ENCODE measurements around the gene SHF. TPM values are rescaled to one million over a fixed set of nuclear protein-coding genes. Genes with fewer than 3 reads are reported as not detected.

The SHF gene
- total RNA-seq, 1 donor: 3.3 TPM

DNA sequence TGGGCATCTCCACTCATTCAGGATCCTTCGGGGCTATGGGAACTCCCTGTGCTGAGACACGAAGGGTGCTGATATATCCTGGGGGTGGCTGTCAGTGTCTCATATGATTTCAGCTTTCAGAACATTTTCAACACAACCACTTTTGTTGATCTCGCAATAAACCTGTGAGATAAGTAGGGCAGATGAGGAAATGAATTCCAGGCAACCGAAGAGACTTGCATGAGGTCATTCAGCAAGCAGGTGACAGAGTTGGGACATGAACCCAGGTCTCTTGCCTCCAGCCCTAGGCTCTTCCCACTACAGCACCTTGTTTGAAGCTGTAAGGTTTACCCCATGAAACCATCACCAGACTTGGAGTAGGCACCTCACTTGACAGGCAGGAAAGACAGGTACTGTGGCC lies 41.4 kb downstream of the SHF start:
- Histone ChIP-seq H3K36me3 (ENCODE audit: insufficient read depth, low read length) (no peaks in the 10 kb centered on the region), H3K9me3 (ENCODE audit: low read depth, low read length) (no peaks in the 10 kb centered on the region), H3K79me2 (ENCODE audit: insufficient read depth, low read length) (no peaks in the 10 kb centered on the region), H4K20me1 (ENCODE audit: insufficient read depth, low read length) (no peaks in the 10 kb centered on the region), H3K27ac (ENCODE audit: low read depth, low read length) (no peak overlapping the region), H2AFZ (ENCODE audit: low read length) (no peak overlapping the region), H3K4me3 (ENCODE audit: insufficient read depth, low read length) (no peak overlapping the region), H3K27me3 (ENCODE audit: insufficient read depth, low read length) (peaks cover 6% of the 10 kb centered on the region), H3K4me1 (ENCODE audit: insufficient read depth, low read length) (peaks cover 17% of the 10 kb centered on the region), H3K4me2 (ENCODE audit: insufficient read depth, low read length) (no peak overlapping the region)
- TF ChIP-seq CTCF (IDR thresholded peaks at IDR 0.05; ENCODE audit: extremely low read depth, low read depth, low read length): no peak
- peak; percentile 76 for DNase-seq (ENCODE audit: insufficient read length, low spot score, missing footprints)

DNA sequence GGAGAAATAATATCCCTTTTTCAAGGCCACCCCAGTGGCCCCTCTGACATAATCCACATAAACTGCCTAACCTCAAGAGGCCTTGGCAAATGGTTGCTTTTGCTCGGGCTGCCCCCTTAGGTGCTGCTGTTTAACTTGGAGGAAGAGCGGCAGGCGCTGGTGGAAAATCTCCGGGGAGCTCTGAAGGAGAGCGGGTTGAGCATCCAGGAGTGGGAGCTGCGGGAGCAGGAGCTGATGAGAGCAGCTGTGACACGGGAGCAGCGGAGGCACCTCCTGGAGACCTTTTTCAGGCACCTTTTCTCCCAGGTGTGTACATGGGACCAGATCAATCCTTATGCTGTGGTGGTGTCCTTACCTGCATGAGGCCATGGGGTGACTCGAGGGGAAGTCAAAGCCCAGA lies 43.0 kb downstream of the SHF start:
- TF ChIP-seq CTCF (IDR thresholded peaks at IDR 0.05; ENCODE audit: extremely low read depth, low read depth, low read length): no peak

DNA sequence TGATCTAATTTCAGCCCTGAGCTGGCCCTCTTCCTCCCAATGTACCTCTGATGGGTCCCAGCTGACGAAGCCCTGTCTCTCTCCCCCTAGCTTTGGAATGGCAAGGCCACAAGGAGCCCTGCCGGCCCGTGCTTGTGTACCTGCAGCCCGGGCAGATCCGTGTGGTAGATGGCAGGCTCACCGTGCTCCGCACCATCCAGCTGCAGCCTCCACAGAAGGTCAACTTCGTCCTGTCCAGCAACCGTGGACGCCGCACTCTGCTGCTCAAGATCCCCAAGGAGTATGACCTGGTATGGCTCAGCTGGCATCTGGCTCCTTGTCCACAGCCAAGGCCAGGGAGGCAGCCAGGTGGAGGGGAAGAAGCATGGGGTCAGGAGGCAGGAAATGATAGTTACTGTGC lies 43.8 kb downstream of the SHF start:
- Histone ChIP-seq H3K9me3 (ENCODE audit: low read depth, low read length) (no peaks in the 10 kb centered on the region), H3K27me3 (ENCODE audit: insufficient read depth, low read length) (peaks cover 10% of the 10 kb centered on the region), H3K36me3 (ENCODE audit: insufficient read depth, low read length) (no peaks in the 10 kb centered on the region), H4K20me1 (ENCODE audit: insufficient read depth, low read length) (no peaks in the 10 kb centered on the region), H3K4me2 (ENCODE audit: insufficient read depth, low read length) (no peak overlapping the region), H3K27ac (ENCODE audit: low read depth, low read length) (no peak overlapping the region), H3K4me3 (ENCODE audit: insufficient read depth, low read length) (no peak overlapping the region), H3K4me1 (ENCODE audit: insufficient read depth, low read length) (peaks cover 9% of the 10 kb centered on the region), H3K79me2 (ENCODE audit: insufficient read depth, low read length) (no peaks in the 10 kb centered on the region), H2AFZ (ENCODE audit: low read length) (no peak overlapping the region)
- peak; percentile 75 for DNase-seq (ENCODE audit: insufficient read length, low spot score, missing footprints)
- TF ChIP-seq CTCF (IDR thresholded peaks at IDR 0.05; ENCODE audit: extremely low read depth, low read depth, low read length): no peak

More for the DNA sequence above, 43.0 kb downstream of the SHF start:
- Histone ChIP-seq H3K4me3 (ENCODE audit: insufficient read depth, low read length) (no peak overlapping the region), H2AFZ (ENCODE audit: low read length) (no peak overlapping the region), H3K79me2 (ENCODE audit: insufficient read depth, low read length) (no peaks in the 10 kb centered on the region), H3K4me1 (ENCODE audit: insufficient read depth, low read length) (peaks cover 10% of the 10 kb centered on the region), H3K36me3 (ENCODE audit: insufficient read depth, low read length) (no peaks in the 10 kb centered on the region), H4K20me1 (ENCODE audit: insufficient read depth, low read length) (no peaks in the 10 kb centered on the region), H3K27ac (ENCODE audit: low read depth, low read length) (no peak overlapping the region), H3K9me3 (ENCODE audit: low read depth, low read length) (no peaks in the 10 kb centered on the region), H3K27me3 (ENCODE audit: insufficient read depth, low read length) (peaks cover 10% of the 10 kb centered on the region), H3K4me2 (ENCODE audit: insufficient read depth, low read length) (no peak overlapping the region)
- DNase-seq (ENCODE audit: insufficient read length, low spot score, missing footprints): peak; percentile 47

- no peaks in the 10 kb centered on the region for H3K79me2 ChIP-seq (ENCODE audit: insufficient read depth, low read length)
- no peak overlapping the region for H2AFZ ChIP-seq (ENCODE audit: low read length)
- no peak overlapping the region for H3K4me2 ChIP-seq (ENCODE audit: insufficient read depth, low read length)
- TF ChIP-seq CTCF (IDR thresholded peaks at IDR 0.05; ENCODE audit: extremely low read depth, low read depth, low read length): no peak
- no peaks in the 10 kb centered on the region for H4K20me1 ChIP-seq (ENCODE audit: insufficient read depth, low read length)
- H3K9me3 ChIP-seq (ENCODE audit: low read depth, low read length): no peaks in the 10 kb centered on the region
- H3K4me1 ChIP-seq (ENCODE audit: insufficient read depth, low read length): peaks cover under 1% of the 10 kb centered on the region
- no peak overlapping the region for H3K4me3 ChIP-seq (ENCODE audit: insufficient read depth, low read length)
- no peak for DNase-seq (ENCODE audit: insufficient read length, low spot score, missing footprints)
- H3K36me3 ChIP-seq (ENCODE audit: insufficient read depth, low read length): no peaks in the 10 kb centered on the region
- peaks cover 16% of the 10 kb centered on the region for H3K27me3 ChIP-seq (ENCODE audit: insufficient read depth, low read length)
- H3K27ac ChIP-seq (ENCODE audit: low read depth, low read length): no peak overlapping the region
These were observed 44.7 kb downstream of the SHF start for GRCh38 chr15:45143056-45143455.

All from osteoblast (primary cell).